Coronary artery (tissue), 2 donors: ENCODE results near the gene HIGD1C.
"Not testable (repeated sequence)": the region's sequence is repeated elsewhere in the genome, so short reads cannot be mapped to it uniquely, and the experiment has no call there.

Source experiments
- DNase-seq: peaks from one replicate; pipeline ENCODE4 v3.0.0-alpha.2; 2017; ENCODE audit warnings: low spot score
- H3K27ac ChIP-seq, 2 donors: fragments of 200-600 bp; sonication (generic); one replicate each; pipeline ENCODE4 v1.5.1; 2016 to 2019
- H3K4me3 ChIP-seq: fragments of 200-600 bp; sonication (generic); 2 replicates; pipeline ENCODE4 v1.5.1; 2016; ENCODE audit warnings: mild to moderate bottlenecking, moderate library complexity
- CTCF ChIP-seq: fragments of 200-600 bp; sonication (generic); IDR thresholded peaks from one replicate; pipeline ENCODE4 v1.5.1; 2019; ENCODE audit warnings: antibody characterized with exemption

HIGD1C gene

GRCh38 chr12:50923361-50924130 is 28.8 kb upstream of the HIGD1C start:
- TF ChIP-seq CTCF: no peak
- H3K4me3 ChIP-seq: peak overlapping the region; percentile 95
- DNase-seq: no peak
- H3K27ac ChIP-seq: peak overlapping the region; percentile 89 to 92

GRCh38 chr12:50924131-50924438 is 28.3 kb upstream of the HIGD1C start:
- Histone ChIP-seq H3K4me3 (peak overlapping the region; percentile 95), H3K27ac (peak overlapping the region; percentile 89 to 92)
- TF ChIP-seq CTCF: no peak
- no peak for DNase-seq

- peak; percentile 95 for DNase-seq
- no peak for TF ChIP-seq CTCF
- peak overlapping the region; percentile 89 to 92 for H3K27ac ChIP-seq
- H3K4me3 ChIP-seq: peak overlapping the region; percentile 95
Measured at GRCh38 chr12:50924439-50925341, 27.7 kb upstream of the HIGD1C start.

- no peak for DNase-seq
- TF ChIP-seq CTCF: no peak
- H3K4me3 ChIP-seq: peak overlapping the region; percentile 95
- H3K27ac ChIP-seq: peak overlapping the region; percentile 89 to 92
Measured at GRCh38 chr12:50925342-50925651, 27.0 kb upstream of the HIGD1C start.

- no peak for TF ChIP-seq CTCF
- Histone ChIP-seq H3K4me3 (peak overlapping the region; percentile 95), H3K27ac (peak overlapping the region; percentile 89 to 92)
- no peak for DNase-seq
Measured at GRCh38 chr12:50925920-50926319, 26.4 kb upstream of the HIGD1C start.

- no peak for DNase-seq
- TF ChIP-seq CTCF: no peak
- peak overlapping the region; percentile 95 for H3K4me3 ChIP-seq
- peak overlapping the region; percentile 77 to 89 for H3K27ac ChIP-seq
Measured at GRCh38 chr12:50926415-50926814, 25.9 kb upstream of the HIGD1C start.

- DNase-seq: not testable (repeated sequence)
- H3K27ac ChIP-seq: peak overlapping the region in 1 of 2 donors; percentile 77
- peak overlapping the region; percentile 95 for H3K4me3 ChIP-seq
Measured at GRCh38 chr12:50926932-50927331, 25.4 kb upstream of the HIGD1C start.
